Stimulated activated CD4-positive, alpha-beta T cell treated with anti-CD3 and anti-CD28 coated beads, Interleukin-2, amount 100 ng/mL, for 48 hours (primary cell): ENCODE results near the gene KRTAP20-3.

Source experiments
- DNase-seq, 2 donors: peaks; one replicate each; pipeline ENCODE4 v3.0.0-alpha.2; 2020

The KRTAP20-3 gene

DNA sequence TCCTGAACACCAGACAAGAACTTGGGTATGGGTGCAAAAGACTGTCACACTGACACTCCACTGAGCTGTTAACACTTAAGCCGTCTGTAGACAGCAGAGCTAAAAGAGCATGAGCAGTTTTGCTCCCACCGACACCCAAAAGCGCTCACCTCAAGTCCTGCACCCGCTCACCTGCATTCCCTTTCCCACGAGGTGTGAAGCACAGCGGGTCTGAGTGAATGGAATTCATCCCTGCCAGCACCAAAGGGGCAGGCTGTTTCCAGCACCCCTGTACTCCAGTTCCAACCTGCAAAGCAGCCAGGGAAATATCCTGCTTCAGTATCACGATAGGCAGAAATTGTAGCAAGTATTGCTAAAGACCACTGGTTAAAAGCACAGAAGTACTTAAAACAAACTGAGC is 47.2 kb downstream of the KRTAP20-3 start:
- no peak for DNase-seq
